ENCODE data around the gene MORC1. TPM values are rescaled to one million over a fixed set of nuclear protein-coding genes. Genes with fewer than 3 reads are reported as not detected.

Gene MORC1
- total and polyA plus RNA-seq, 4 donors = 0.02 to 0.33 (median 0.13) TPM

DNA sequence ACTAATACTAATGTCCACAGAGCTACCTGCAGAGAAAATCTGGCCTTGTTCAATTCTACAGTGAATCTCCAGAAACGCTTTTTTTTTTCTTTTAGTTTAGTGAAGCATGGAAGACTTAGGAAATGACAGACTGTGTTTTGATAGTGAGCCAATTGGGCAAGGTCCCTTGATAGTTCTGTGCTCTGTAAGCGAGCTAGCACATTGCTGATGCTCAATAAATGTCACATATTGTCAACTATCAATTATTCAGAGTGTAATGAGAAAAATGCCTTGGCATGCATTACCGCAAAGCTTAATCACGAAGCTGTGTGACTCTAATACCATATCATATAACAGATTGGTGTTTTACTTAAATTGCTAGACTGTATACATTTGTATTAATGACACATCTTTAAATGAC, 13.3 kb upstream of the MORC1 start:
- H3K9me3 ChIP-seq (ENCODE audit: control insufficient read depth in 4 of 4, low read length in 3 of 4) = no peaks in the 10 kb centered on the region
- no peaks in the 10 kb centered on the region for H3K36me3 ChIP-seq (ENCODE audit: control insufficient read depth in 4 of 4, insufficient read depth in 3 of 4, low read depth in 1 of 4, low read length in 3 of 4)
- TF ChIP-seq, protein P1, sequence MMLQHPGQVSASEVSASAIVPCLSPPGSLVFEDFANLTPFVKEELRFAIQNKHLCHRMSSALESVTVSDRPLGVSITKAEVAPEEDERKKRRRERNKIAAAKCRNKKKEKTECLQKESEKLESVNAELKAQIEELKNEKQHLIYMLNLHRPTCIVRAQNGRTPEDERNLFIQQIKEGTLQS (IDR thresholded peaks at IDR 0.05) = no peak
- TF ChIP-seq, protein P2, sequence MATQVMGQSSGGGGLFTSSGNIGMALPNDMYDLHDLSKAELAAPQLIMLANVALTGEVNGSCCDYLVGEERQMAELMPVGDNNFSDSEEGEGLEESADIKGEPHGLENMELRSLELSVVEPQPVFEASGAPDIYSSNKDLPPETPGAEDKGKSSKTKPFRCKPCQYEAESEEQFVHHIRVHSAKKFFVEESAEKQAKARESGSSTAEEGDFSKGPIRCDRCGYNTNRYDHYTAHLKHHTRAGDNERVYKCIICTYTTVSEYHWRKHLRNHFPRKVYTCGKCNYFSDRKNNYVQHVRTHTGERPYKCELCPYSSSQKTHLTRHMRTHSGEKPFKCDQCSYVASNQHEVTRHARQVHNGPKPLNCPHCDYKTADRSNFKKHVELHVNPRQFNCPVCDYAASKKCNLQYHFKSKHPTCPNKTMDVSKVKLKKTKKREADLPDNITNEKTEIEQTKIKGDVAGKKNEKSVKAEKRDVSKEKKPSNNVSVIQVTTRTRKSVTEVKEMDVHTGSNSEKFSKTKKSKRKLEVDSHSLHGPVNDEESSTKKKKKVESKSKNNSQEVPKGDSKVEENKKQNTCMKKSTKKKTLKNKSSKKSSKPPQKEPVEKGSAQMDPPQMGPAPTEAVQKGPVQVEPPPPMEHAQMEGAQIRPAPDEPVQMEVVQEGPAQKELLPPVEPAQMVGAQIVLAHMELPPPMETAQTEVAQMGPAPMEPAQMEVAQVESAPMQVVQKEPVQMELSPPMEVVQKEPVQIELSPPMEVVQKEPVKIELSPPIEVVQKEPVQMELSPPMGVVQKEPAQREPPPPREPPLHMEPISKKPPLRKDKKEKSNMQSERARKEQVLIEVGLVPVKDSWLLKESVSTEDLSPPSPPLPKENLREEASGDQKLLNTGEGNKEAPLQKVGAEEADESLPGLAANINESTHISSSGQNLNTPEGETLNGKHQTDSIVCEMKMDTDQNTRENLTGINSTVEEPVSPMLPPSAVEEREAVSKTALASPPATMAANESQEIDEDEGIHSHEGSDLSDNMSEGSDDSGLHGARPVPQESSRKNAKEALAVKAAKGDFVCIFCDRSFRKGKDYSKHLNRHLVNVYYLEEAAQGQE (IDR thresholded peaks at IDR 0.05) = no peak
- TF ChIP-seq TAF1 (conservative IDR thresholded peaks at IDR 0.05) (no peak), RAD21 (IDR thresholded peaks at IDR 0.05) (no peak), GABPA (IDR thresholded peaks at IDR 0.05 in 1 of 2, conservative IDR thresholded peaks at IDR 0.05 in 1 of 2) (no peak), FOXA2 (IDR thresholded peaks at IDR 0.05) (no peak), RXRA (IDR thresholded peaks at IDR 0.05) (no peak), YY1 (IDR thresholded peaks at IDR 0.05) (peak; percentile 43), HNF4G (IDR thresholded peaks at IDR 0.05) (no peak), EGR1 (IDR thresholded peaks at IDR 0.05; ENCODE audit: low read depth in 2 of 2) (no peak), SP1 (IDR thresholded peaks at IDR 0.05) (no peak), HNF4A (conservative IDR thresholded peaks at IDR 0.05) (peak; percentile 45 to 50)
- TF ChIP-seq, protein P3, sequence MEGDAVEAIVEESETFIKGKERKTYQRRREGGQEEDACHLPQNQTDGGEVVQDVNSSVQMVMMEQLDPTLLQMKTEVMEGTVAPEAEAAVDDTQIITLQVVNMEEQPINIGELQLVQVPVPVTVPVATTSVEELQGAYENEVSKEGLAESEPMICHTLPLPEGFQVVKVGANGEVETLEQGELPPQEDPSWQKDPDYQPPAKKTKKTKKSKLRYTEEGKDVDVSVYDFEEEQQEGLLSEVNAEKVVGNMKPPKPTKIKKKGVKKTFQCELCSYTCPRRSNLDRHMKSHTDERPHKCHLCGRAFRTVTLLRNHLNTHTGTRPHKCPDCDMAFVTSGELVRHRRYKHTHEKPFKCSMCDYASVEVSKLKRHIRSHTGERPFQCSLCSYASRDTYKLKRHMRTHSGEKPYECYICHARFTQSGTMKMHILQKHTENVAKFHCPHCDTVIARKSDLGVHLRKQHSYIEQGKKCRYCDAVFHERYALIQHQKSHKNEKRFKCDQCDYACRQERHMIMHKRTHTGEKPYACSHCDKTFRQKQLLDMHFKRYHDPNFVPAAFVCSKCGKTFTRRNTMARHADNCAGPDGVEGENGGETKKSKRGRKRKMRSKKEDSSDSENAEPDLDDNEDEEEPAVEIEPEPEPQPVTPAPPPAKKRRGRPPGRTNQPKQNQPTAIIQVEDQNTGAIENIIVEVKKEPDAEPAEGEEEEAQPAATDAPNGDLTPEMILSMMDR (IDR thresholded peaks at IDR 0.05; ENCODE audit: low read depth, low read length, missing input control) = no peak
- TF ChIP-seq, protein P4, sequence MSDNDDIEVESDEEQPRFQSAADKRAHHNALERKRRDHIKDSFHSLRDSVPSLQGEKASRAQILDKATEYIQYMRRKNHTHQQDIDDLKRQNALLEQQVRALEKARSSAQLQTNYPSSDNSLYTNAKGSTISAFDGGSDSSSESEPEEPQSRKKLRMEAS (IDR thresholded peaks at IDR 0.05) = no peak
- TF ChIP-seq, protein P5, sequence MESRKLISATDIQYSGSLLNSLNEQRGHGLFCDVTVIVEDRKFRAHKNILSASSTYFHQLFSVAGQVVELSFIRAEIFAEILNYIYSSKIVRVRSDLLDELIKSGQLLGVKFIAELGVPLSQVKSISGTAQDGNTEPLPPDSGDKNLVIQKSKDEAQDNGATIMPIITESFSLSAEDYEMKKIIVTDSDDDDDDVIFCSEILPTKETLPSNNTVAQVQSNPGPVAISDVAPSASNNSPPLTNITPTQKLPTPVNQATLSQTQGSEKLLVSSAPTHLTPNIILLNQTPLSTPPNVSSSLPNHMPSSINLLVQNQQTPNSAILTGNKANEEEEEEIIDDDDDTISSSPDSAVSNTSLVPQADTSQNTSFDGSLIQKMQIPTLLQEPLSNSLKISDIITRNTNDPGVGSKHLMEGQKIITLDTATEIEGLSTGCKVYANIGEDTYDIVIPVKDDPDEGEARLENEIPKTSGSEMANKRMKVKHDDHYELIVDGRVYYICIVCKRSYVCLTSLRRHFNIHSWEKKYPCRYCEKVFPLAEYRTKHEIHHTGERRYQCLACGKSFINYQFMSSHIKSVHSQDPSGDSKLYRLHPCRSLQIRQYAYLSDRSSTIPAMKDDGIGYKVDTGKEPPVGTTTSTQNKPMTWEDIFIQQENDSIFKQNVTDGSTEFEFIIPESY (IDR thresholded peaks at IDR 0.05) = no peak
- no peak for DNase-seq (ENCODE audit: low spot score)
- no peaks in the 10 kb centered on the region for H3K27me3 ChIP-seq (ENCODE audit: control insufficient read depth in 4 of 4, insufficient read depth in 4 of 4, low read length in 3 of 4)
- H3K4me1 ChIP-seq (ENCODE audit: control insufficient read depth in 4 of 4, insufficient read depth in 4 of 4, low read length in 3 of 4) = peaks cover 3 to 26% (median 21%) of the 10 kb centered on the region in 4 donors
- WGBS = 25% methylated on average over 4 of the region's 4 CpGs
- no peak overlapping the region for H3K9ac ChIP-seq (ENCODE audit: low read depth in 1 of 2, low read length in 2 of 2)
- H3K4me3 ChIP-seq (ENCODE audit: low read depth in 1 of 3, low read length in 3 of 3) = no peak overlapping the region
- H3K27ac ChIP-seq (ENCODE audit: low read depth in 1 of 2, low read length in 2 of 2) = peak overlapping the region; percentile 1 to 47

DNA sequence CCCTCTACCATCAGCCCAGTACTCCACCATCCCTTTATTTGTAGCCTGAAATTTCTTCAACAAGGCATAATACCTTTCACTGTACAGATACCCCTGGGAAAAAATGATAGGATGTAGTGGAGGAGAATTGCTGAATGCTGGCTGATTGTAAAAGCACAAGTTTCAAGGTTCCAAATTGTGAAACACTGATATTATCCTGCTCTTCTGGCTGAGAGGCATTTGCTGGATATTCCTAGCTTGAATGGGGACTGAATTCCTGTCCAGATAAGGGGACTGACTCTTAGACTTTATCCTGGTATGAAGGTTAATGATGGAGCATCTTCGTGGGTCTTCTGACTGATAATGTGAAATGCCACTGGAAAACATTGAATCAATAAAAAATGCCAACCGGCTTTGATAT, 9.6 kb upstream of the MORC1 start:
- Histone ChIP-seq H3K4me1 (ENCODE audit: control insufficient read depth in 4 of 4, insufficient read depth in 4 of 4, low read length in 3 of 4) (peaks cover 6 to 17% (median 16%) of the 10 kb centered on the region in 4 donors), H3K9me3 (ENCODE audit: control insufficient read depth in 4 of 4, low read length in 3 of 4) (no peaks in the 10 kb centered on the region), H3K27me3 (ENCODE audit: control insufficient read depth in 4 of 4, insufficient read depth in 4 of 4, low read length in 3 of 4) (no peaks in the 10 kb centered on the region), H3K4me3 (ENCODE audit: low read depth in 1 of 3, low read length in 3 of 3) (no peak overlapping the region), H3K27ac (ENCODE audit: low read depth in 1 of 2, low read length in 2 of 2) (no peak overlapping the region), H3K36me3 (ENCODE audit: control insufficient read depth in 4 of 4, insufficient read depth in 3 of 4, low read depth in 1 of 4, low read length in 3 of 4) (no peaks in the 10 kb centered on the region), H3K9ac (ENCODE audit: low read depth in 1 of 2, low read length in 2 of 2) (no peak overlapping the region)
- DNase-seq (ENCODE audit: low spot score) = no peak
- 61% methylated on average over 2 of the region's 2 CpGs for WGBS
- TF ChIP-seq FOXA2 (IDR thresholded peaks at IDR 0.05) = no peak
- TF ChIP-seq, protein P2 (IDR thresholded peaks at IDR 0.05) = no peak
- TF ChIP-seq HNF4A (conservative IDR thresholded peaks at IDR 0.05) = peak; percentile 37 to 69
- TF ChIP-seq RXRA (IDR thresholded peaks at IDR 0.05) = no peak

Data from liver (tissue), 9 donors.